Endothelial cell of umbilical vein (primary cell): ENCODE data around the gene VPS4A. TPM values are rescaled to one million over a fixed set of nuclear protein-coding genes. Genes with fewer than 3 reads are reported as not detected.

ENCODE experiments used
- BruUV-seq: library from RNA; stranded (reverse); fragments of 400-500 nt; replicated peaks from 2 replicates; lab custom pipeline; 2021; lab: Mats Ljungman, UMichigan
- CTCF ChIA-PET: fragments of 300-600, 350-600 bp; sonication (Branson Sonifier 250); formaldehyde crosslinking; loops from one replicate; lab custom pipeline; 2021; ENCODE audit warnings: antibody characterized with exemption, inconsistent platforms; lab: Charles Lee
- POLR2A ChIA-PET: fragments of 300-600, 350-600 bp; sonication (Branson Sonifier 250); formaldehyde crosslinking; loops from one replicate; lab custom pipeline; 2021; ENCODE audit warnings: antibody characterized with exemption, inconsistent platforms; lab: Charles Lee
- DNase-seq: peaks from one replicate; pipeline ENCODE4 v3.0.0-alpha.2; 2011; ENCODE audit warnings: low read depth, low spot score
- FAIRE-seq: peaks from 2 replicates; lab custom pipeline; 2011; peaks lifted over from hg19 to GRCh38; lab: Jason Lieb, UNC
- H2AFZ ChIP-seq: 2 replicates; pipeline ENCODE4 v1.6.0; 2012; ENCODE audit warnings: low read depth, low read length, control low read depth, inconsistent platforms
- H3K27ac ChIP-seq: 2 replicates; pipeline ENCODE4 v1.5.1; 2011; ENCODE audit warnings: low read depth, mild to moderate bottlenecking, control low read depth, low read length, moderate library complexity; ENCODE audit not compliant: insufficient read depth
- H3K27me3 ChIP-seq, 2 experiments: 2 replicates each; pipeline versions ENCODE4 v1.6.0 to v1.6.1; 2011; ENCODE audit warnings: low read length in 2 of 2, mixed read lengths in 1 of 2; ENCODE audit not compliant: control insufficient read depth in 2 of 2, insufficient read depth in 2 of 2
- H3K36me3 ChIP-seq, 2 experiments: 2 replicates in 1 of 2; 3 replicates in 1 of 2; pipeline ENCODE4 v1.5.1; 2011; ENCODE audit warnings: low read length in 2 of 2, mild to moderate bottlenecking in 1 of 2, moderate library complexity in 1 of 2; ENCODE audit not compliant: control insufficient read depth in 2 of 2, insufficient read depth in 2 of 2; ENCODE audit errors: extremely low read depth in 1 of 2
- H3K4me1 ChIP-seq: 3 replicates; pipeline ENCODE4 v1.5.1; 2011; ENCODE audit warnings: mild to moderate bottlenecking, low read length; ENCODE audit not compliant: control insufficient read depth, insufficient read depth; ENCODE audit errors: extremely low read depth
- H3K4me2 ChIP-seq: 2 replicates; pipeline ENCODE4 v1.6.1; 2011; ENCODE audit warnings: low read length, control low read depth, mixed read lengths; ENCODE audit not compliant: insufficient read depth
- H3K4me3 ChIP-seq, 3 experiments: fragments of 200-600 bp in 1 of 3; sonication (generic), shearing (Covaris generic) in 1 of 3; replicated peaks in 1 of 3; 2 replicates each; pipeline ENCODE4 v1.5.1; 2011 to 2016; ENCODE audit warnings: control low read depth in 3 of 3, low read length in 3 of 3, mild to moderate bottlenecking in 2 of 3, inconsistent platforms in 1 of 3, low read depth in 1 of 3, moderate library complexity in 1 of 3; ENCODE audit not compliant: insufficient read depth in 1 of 3
- H3K79me2 ChIP-seq: 2 replicates; pipeline ENCODE4 v1.6.0; 2012; ENCODE audit warnings: low read length, inconsistent platforms; ENCODE audit not compliant: control insufficient read depth, insufficient read depth
- H3K9ac ChIP-seq: replicated peaks from 2 replicates; pipeline ENCODE3; 2011; ENCODE audit warnings: low read length, control low read depth; ENCODE audit not compliant: insufficient read depth; ENCODE audit errors: extremely low read depth
- H3K9me1 ChIP-seq: replicated peaks from 3 replicates; pipeline ENCODE4 v1.6.0; 2011; ENCODE audit warnings: mild to moderate bottlenecking, low read length; ENCODE audit not compliant: control insufficient read depth, insufficient read depth; ENCODE audit errors: extremely low read depth
- H3K9me3 ChIP-seq: replicated peaks from 2 replicates; pipeline ENCODE4 v1.5.1; 2012; ENCODE audit warnings: low read length, inconsistent platforms; ENCODE audit not compliant: control insufficient read depth, insufficient read depth
- H4K20me1 ChIP-seq: replicated peaks from 2 replicates; pipeline ENCODE3; 2011; ENCODE audit warnings: mild to moderate bottlenecking, low read length; ENCODE audit not compliant: control insufficient read depth, insufficient read depth; ENCODE audit errors: extremely low read depth
- CTCF ChIP-seq, 2 donors: IDR thresholded peaks; 1 replicate in 1 of 2; 2 replicates in 1 of 2; pipeline ENCODE4 v1.5.1; 2011; ENCODE audit warnings: low read length in 2 of 2, mild to moderate bottlenecking in 2 of 2, moderate library complexity in 2 of 2, control low read depth in 1 of 2, inconsistent platforms in 1 of 2, low read depth in 1 of 2; ENCODE audit not compliant: insufficient read depth in 1 of 2; ENCODE audit errors: extremely low read depth in 1 of 2
- EZH2 ChIP-seq: IDR thresholded peaks from 2 replicates; pipeline ENCODE4 v1.6.1; 2012; ENCODE audit warnings: borderline replicate concordance, low read depth, mild to moderate bottlenecking, moderate library complexity, low read length, inconsistent platforms; ENCODE audit not compliant: severe bottlenecking
- FOS ChIP-seq: IDR thresholded peaks from 2 replicates; pipeline ENCODE4 v1.6.1; 2011; ENCODE audit warnings: mild to moderate bottlenecking, low read length, moderate library complexity, borderline replicate concordance; ENCODE audit not compliant: insufficient read depth
- GATA2 ChIP-seq: IDR thresholded peaks from 2 replicates; pipeline ENCODE4 v1.7.0; 2011; ENCODE audit warnings: low read depth, mild to moderate bottlenecking, moderate library complexity, mixed read lengths, low read length; ENCODE audit not compliant: insufficient read length, insufficient read depth
- JUN ChIP-seq: IDR thresholded peaks from 2 replicates; pipeline ENCODE4 v1.6.1; 2011; ENCODE audit warnings: borderline replicate concordance, low read depth; ENCODE audit not compliant: insufficient read length, insufficient read depth
- MAX ChIP-seq: IDR thresholded peaks from 2 replicates; pipeline ENCODE4 v1.6.1; 2011; ENCODE audit not compliant: insufficient read depth, insufficient read length
- MYC ChIP-seq: IDR thresholded peaks from one replicate; pipeline ENCODE4 v1.6.1; 2011; ENCODE audit warnings: mild to moderate bottlenecking, low read depth, low read length
- POLR2A ChIP-seq: IDR thresholded peaks from 2 replicates; pipeline ENCODE4 v1.6.1; 2012; ENCODE audit warnings: low read depth, mild to moderate bottlenecking, control low read depth, low read length
- POLR2AphosphoS5 ChIP-seq: IDR thresholded peaks from 2 replicates; pipeline ENCODE4 v1.6.1; 2012; ENCODE audit warnings: low read depth, mild to moderate bottlenecking, control low read depth, low read length, moderate library complexity; ENCODE audit not compliant: insufficient read depth
- dilution Hi-C: fragments of 300-500 bp; cut with MboI; formaldehyde crosslinking; loops from one replicate; pipeline ENCODE4 v1.15.0; 2019; ENCODE audit warnings: low sequenced_read_pairs; ENCODE audit not compliant: extremely low pct_ligation_motif_present
- intact Hi-C: fragments of 100-400 bp; cut with micrococcal nuclease; formaldehyde crosslinking; loops from one replicate; pipeline ENCODE4 v1.10.0; 2022
- polyA plus RNA-seq, 4 experiments: library from polyadenylated mRNA; depleted of rRNA in 3 of 4; stranded (reverse) in 3 of 4; unstranded in 1 of 4; fragments of >200 nt; gene quantifications; 2 replicates each; pipeline versions ENCODE4 v1.2.1 to v1.2.3, GENCODE V29; 2011 to 2012; ENCODE audit warnings: missing spikeins in 1 of 4
- total RNA-seq: library from RNA; stranded (reverse); gene quantifications from 2 replicates; pipeline ENCODE4 v1.2.3, GENCODE V29; 2021

The VPS4A gene
- total and polyA plus RNA-seq, 2 donors (not counting 3 experiments of a cell fraction or from before 2014, with no cell fraction given) = 22.3 to 34.8 TPM

GRCh38 chr16:69348222-69348621 is 37.1 kb downstream of the VPS4A start:
- TF ChIP-seq CTCF (IDR thresholded peaks at IDR 0.05; ENCODE audit: extremely low read depth in 1 of 2, insufficient read depth in 1 of 2, low read depth in 1 of 2, low read length in 2 of 2) = no peak
- no peak for TF ChIP-seq EZH2
- TF ChIP-seq JUN = no peak
- no peak for TF ChIP-seq GATA2
- TF ChIP-seq MYC = no peak
- TF ChIP-seq MAX = no peak
- no peak for TF ChIP-seq FOS
- no peak for TF ChIP-seq POLR2A
- no peak for TF ChIP-seq POLR2AphosphoS5
- BruUV-seq = no TSS peak
- Histone ChIP-seq H3K27me3 (no peaks in the 10 kb centered on the region), H4K20me1 (no peaks in the 10 kb centered on the region), H3K9me1 (no peaks in the 10 kb centered on the region), H3K36me3 (peaks cover 2 to 5% of the 10 kb centered on the region in 2 experiments), H3K79me2 (no peaks in the 10 kb centered on the region), H3K27ac (no peak overlapping the region), H3K4me1 (no peaks in the 10 kb centered on the region), H3K4me3 (no peak overlapping the region), H3K4me2 (no peak overlapping the region), H3K9me3 (no peaks in the 10 kb centered on the region), H3K9ac (no peak overlapping the region), H2AFZ (no peak overlapping the region)
- CTCF ChIA-PET = interaction anchor here (0.6 kb wide), 1 partner anchor 30 kb away, joined by 3 read pairs; no protein-coding TSS in a partner anchor
- POLR2A ChIA-PET = no interaction called here
- dilution Hi-C loops = no loop called here
- DNase-seq (no peak), FAIRE-seq (no peak)
- intact Hi-C loops = no loop called here
